SH-SY5Y (cell line): ENCODE results near the gene SPG7.

ENCODE experiments used
- GATA2 ChIP-seq: IDR thresholded peaks from 2 replicates; pipeline ENCODE4 v1.6.1; 2011; ENCODE audit warnings: mild to moderate bottlenecking, low read depth, low read length
- GATA3 ChIP-seq: IDR thresholded peaks from 2 replicates; pipeline ENCODE4 v1.6.1; 2011; ENCODE audit warnings: low read depth, mild to moderate bottlenecking, low read length, moderate library complexity

GRCh38 chr16:89564476-89565255 lies 56.5 kb downstream of the SPG7 start:
- no peak for TF ChIP-seq GATA2
- no peak for TF ChIP-seq GATA3
